AG08396 (cell line): ENCODE results near the gene PDCD2L.
"Not testable (repeated sequence)": the region's sequence is repeated elsewhere in the genome, so short reads cannot be mapped to it uniquely, and the experiment has no call there.

ENCODE experiments used
- DNase-seq: peaks from one replicate; pipeline ENCODE4 v3.0.0; 2012; ENCODE audit warnings: low spot score, mixed read lengths

Gene PDCD2L

DNA sequence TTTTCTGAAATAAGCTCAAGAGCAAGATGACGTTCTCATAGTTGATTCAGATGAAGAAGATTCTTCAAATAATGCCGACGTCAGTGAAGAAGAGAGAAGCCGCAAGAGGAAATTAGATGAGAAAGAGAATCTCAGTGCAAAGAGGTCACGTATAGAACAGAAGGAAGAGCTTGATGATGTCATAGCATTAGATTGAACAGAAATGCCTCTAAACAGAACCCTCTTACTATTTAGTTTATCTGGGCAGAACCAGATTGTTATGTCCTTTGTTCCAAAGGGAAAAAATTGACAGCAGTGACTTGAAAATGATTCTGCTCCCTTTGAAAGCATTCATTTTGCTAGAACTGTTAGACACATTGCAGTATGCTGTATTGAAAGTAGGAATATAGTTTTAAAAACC, 64.8 kb downstream of the PDCD2L start:
- DNase-seq = not testable (repeated sequence)

DNA sequence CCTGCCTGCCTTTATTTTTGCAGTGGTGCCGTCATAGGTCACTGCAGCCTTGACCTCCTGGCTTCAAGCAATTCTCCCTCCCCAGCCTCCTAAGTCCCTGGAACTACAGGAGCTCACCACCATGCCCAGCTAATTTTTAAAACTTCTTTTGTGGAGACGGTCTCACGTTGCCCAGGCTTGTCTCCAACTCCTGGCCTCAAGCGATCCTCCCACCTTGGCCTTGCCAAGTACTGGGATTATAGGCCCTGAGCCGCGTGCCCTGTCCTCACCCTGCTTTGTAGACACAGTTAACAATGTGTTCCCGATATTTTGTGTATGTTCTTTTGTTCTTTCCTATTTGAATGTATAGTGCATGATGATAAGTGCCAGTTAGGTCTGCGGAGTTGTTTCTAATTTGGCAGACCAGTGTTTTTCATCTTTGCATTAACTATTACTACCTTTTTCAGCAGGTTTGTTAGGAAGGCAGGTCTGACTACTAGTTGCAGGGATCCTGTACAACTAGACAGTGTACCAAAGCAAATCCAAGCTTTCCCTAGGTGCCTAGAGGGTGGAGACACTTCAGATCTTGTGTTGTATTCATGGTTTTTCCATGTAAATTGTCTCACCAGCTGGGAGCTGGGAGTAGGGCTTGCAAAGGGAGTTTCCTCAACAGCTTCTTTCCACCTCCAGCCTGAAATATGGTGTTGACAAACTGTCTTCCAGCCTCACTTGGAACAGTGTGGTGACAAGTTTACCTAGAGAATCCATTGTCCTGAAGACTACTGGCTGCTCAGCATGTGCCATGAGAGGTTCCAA, 67.9 kb downstream of the PDCD2L start:
- DNase-seq = no peak

DNA sequence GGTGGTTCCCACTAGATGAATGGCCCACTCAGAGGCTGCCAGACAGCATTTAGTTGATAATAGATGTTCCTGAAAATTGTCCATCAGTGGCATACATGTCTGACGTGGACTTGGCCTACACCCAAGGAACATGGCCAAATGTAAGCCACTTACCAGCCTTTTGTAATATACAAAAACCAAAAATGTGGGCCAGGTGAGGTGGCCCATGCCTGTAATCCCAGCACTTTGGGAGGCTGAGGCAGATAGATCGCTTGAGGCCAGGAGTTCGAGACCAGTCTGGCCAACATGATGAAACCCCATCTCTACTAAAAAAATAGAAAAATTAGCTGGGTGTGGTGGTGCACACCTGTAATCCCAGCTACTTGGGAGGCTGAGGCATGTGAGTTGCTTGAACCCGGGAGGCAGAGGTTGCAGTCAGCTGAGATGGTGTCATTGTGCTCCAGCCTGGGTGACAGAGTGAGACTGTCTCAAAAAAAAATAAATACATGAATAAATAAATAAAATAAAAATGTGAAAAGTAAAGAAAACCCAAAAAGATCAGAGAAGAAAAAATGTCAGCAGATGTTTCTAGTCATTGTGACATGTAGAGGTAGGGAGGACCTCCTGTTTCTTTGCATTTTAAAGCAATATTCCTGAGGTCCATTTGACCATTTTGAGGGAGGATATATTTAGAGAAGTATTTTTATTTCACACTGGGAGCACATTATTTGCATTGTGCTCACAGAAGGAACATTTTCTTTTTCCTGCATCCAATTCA, 70.2 kb downstream of the PDCD2L start:
- DNase-seq = no peak

DNA sequence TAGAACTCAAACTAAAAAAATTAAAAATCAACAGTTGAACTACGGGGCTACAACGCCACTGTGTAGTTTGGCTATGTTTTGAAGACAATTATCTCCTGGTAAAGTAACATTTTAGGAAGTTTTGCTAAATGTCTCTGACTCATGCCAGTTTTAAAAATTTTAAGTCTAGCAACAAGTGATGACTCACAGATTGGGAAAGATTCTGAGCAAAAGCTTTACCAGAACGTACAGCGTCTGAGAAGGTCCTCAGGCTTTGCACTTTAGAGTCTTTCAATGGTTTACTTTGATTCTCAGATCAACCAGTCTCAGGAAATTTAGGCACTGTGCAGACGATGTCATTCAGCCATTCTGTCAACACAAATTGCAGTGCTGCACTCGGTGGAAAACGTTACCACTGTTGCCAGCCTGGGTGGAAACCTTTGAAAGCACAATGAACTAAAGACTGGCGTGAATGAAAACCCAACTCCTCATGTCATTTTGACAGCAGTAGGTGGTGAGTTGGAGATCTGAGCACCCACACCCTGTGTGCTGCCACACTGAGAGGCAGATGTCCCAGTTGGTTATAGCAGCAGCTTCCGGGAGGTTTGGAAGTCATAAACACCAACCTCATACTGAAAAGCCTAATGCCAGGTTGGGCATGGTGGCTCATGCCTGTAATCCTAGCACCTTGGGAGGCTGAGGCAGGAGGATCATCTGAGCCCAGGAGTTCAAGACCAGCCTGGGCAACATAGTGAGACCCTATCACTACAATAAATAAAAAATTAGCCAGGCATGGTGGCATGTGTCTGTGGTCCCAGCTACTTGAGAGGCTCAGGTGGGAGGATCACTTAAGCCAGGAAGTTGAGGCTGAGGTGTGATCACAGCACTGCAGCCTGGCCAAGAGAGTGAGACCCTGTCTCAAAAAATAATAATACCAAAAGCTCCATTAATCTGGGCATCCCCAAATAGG, 71.1 kb downstream of the PDCD2L start:
- DNase-seq = peak; percentile 75
